Central memory CD8-positive, alpha-beta T cell (primary cell): ENCODE data around the gene DNMBP.
A peak's percentile ranks its signal among the peaks of the same experiment; 100 is the strongest.

Source experiments
- ATAC-seq: fragments of 150-1000 bp; cut with Tn5 transposase; replicated peaks from 2 replicates; pipeline ENCODE4 v1.10.0; 2022; ENCODE audit warnings: mild to moderate bottlenecking, moderate FRiP score, moderate number of reproducible peaks; ENCODE audit not compliant: poor library complexity, severe bottlenecking; ENCODE audit errors: extremely low read depth
- DNase-seq, 2 donors: peaks; one replicate each; pipeline ENCODE4 v3.0.0; 2021; ENCODE audit warnings: low spot score in 2 of 2
- H3K27ac Mint-ChIP-seq: one replicate; pipeline ENCODE4 v1.8.0; 2022; ENCODE audit warnings: low read depth, mild to moderate bottlenecking, moderate library complexity, mixed read lengths
- H3K27me3 Mint-ChIP-seq: one replicate; pipeline ENCODE4 v1.8.0; 2022; ENCODE audit warnings: mixed read lengths
- H3K36me3 Mint-ChIP-seq: one replicate; pipeline ENCODE4 v1.8.0; 2022; ENCODE audit warnings: mild to moderate bottlenecking, moderate library complexity, mixed read lengths; ENCODE audit not compliant: insufficient read depth
- H3K4me1 Mint-ChIP-seq: one replicate; pipeline ENCODE4 v1.8.0; 2022; ENCODE audit warnings: mixed read lengths
- H3K4me3 Mint-ChIP-seq: one replicate; pipeline ENCODE4 v1.8.0; 2022; ENCODE audit warnings: mild to moderate bottlenecking, moderate library complexity, mixed read lengths
- H3K9me3 Mint-ChIP-seq: one replicate; pipeline ENCODE4 v1.8.0; 2022; ENCODE audit warnings: mixed read lengths

The DNMBP gene

GRCh38 chr10:100008142-100008522 lies 1.6 kb downstream of the DNMBP start:
- Mint-ChIP-seq H3K36me3 (peaks cover 4% of the 10 kb centered on the region), H3K4me3 (peak overlapping the region; percentile 89), H3K9me3 (no peaks in the 10 kb centered on the region), H3K4me1 (peaks cover 37% of the 10 kb centered on the region), H3K27ac (no peak overlapping the region), H3K27me3 (no peaks in the 10 kb centered on the region)
- ATAC-seq = no peak
- DNase-seq = no peak

GRCh38 chr10:100007231-100008141 lies 2.3 kb downstream of the DNMBP start:
- ATAC-seq = no peak
- Mint-ChIP-seq H3K4me3 (peak overlapping the region; percentile 89), H3K4me1 (peaks cover 37% of the 10 kb centered on the region)

DNA sequence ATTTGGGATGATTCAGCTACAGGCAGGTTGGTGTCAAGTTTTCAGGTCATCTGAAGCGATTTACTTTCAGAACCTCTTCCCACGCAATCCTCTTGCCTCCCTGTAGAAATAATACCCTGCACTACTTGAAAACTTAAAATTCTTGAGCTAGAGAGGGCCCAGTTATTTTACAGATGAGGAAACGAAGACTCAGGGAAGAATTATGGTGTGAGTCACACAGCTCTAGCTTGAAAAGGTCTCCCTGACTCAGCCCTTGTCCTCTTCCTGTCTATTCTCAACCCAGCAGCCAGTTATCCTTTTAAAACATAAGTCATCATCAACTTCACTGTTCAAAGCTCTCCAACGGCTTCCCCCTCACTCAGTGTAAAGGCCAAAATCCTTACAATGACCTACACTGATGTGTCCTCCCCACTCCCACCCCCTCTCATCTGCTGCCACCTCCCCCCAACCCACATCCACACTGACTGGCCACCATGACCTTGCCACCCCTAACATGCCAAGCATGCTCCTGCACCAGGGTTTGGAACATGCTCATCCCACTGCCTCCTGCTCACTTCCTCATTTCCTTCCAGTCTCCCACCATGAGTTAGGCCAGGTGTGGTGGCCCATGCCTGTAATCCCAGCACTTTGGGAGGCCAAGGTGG lies 3.4 kb downstream of the DNMBP start:
- Mint-ChIP-seq H3K4me1 (peaks cover 37% of the 10 kb centered on the region), H3K4me3 (no peak overlapping the region), H3K36me3 (peaks cover 4% of the 10 kb centered on the region), H3K9me3 (no peaks in the 10 kb centered on the region), H3K27me3 (no peaks in the 10 kb centered on the region), H3K27ac (no peak overlapping the region)
- ATAC-seq (no peak), DNase-seq (no peak)

More at GRCh38 chr10:100007231-100008141, 2.3 kb downstream of the DNMBP start:
- no peaks in the 10 kb centered on the region for H3K9me3 Mint-ChIP-seq
- H3K27me3 Mint-ChIP-seq = no peaks in the 10 kb centered on the region
- DNase-seq = no peak
- H3K27ac Mint-ChIP-seq = no peak overlapping the region
- H3K36me3 Mint-ChIP-seq = peaks cover 4% of the 10 kb centered on the region

DNA sequence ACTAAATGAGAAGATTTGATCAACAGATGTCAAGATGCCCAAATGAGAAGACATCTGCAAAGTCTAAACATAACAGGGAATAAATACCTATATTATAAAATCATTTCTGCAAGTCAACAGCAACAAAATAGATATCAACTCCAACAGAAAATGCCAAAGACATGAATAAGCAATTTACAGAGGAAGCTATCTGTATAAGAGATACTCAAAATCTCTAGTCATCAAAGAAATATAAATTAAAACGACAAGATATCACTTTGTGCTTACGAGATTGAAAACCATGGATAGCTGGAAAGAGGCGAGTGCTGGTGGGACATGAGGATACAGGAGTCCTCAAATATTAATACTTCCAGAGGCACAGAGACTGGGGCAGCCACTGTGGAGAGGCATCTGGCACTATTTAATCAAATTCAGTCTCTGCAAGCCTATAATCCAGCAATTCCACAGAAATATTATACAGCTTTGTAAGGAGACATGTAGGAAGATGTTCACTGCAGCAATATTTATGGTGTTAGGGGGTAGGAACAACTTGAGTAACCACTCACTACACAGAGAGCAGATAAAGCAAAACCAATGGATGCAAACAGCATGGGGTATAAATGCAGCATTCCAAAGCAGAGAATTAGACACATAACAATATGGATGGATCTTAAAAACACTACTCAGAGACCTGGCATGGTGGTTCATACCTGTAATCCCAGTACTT lies 4.8 kb downstream of the DNMBP start:
- ATAC-seq = no peak
- no peak for DNase-seq
- peaks cover 26% of the 10 kb centered on the region for H3K4me1 Mint-ChIP-seq
- no peak overlapping the region for H3K27ac Mint-ChIP-seq
- no peak overlapping the region for H3K4me3 Mint-ChIP-seq
- peaks cover 2% of the 10 kb centered on the region for H3K36me3 Mint-ChIP-seq
- H3K27me3 Mint-ChIP-seq = no peaks in the 10 kb centered on the region
- H3K9me3 Mint-ChIP-seq = no peaks in the 10 kb centered on the region

DNA sequence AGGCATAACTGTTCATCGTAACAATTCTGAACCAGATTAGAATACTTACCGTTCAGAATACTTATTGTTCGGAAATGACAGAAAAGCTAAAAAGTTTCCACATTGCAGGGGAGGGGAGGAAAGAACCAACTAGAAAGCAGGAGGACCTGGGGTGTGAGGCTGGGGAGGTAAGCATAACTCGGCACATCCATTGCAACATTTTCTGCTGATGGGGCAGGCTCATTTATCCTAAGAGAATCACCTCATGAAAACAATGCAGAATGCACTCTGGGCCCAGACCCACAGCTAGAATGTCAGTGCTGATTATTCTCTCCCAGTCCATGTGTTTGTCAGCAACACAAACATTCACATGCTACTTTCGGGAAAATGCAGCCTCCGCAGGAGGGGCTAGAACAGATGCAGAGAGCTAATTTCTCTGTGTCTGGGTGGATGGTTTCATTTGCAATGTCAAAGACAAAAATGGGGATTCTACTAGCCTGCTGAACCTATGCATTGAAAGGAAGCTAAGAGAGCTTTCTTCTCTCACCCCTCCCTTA lies 9.6 kb downstream of the DNMBP start:
- DNase-seq = no peak
- H3K9me3 Mint-ChIP-seq = no peaks in the 10 kb centered on the region

GRCh38 chr10:99999319-100000108 lies 10.2 kb downstream of the DNMBP start:
- no peaks in the 10 kb centered on the region for H3K9me3 Mint-ChIP-seq
- H3K27me3 Mint-ChIP-seq = no peaks in the 10 kb centered on the region

More for the DNA sequence above, 9.6 kb downstream of the DNMBP start:
- Mint-ChIP-seq H3K4me1 (peaks cover 11% of the 10 kb centered on the region), H3K36me3 (peaks cover 2% of the 10 kb centered on the region), H3K27ac (no peak overlapping the region), H3K4me3 (no peak overlapping the region), H3K27me3 (no peaks in the 10 kb centered on the region)
- ATAC-seq = no peak

DNA sequence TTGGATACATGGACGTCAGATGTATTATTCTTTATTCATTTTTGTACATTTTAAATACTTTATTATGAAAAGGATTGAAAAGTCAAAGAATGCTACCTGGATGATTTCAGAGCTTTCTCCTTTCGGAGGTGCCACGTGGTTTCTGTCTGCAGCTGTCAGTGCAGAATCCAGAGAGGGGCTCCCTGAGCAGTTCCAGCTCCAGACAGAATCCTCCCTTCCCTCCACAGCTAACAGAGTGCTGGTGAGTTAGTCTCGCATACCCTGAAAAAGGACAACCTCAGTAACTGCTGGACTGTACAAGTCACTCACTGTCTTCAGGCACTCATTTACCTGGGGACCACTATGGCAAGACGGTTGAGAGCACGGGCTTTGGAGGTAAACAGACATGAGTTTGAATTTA lies 10.9 kb downstream of the DNMBP start:
- ATAC-seq (no peak), DNase-seq (no peak)
- H3K27me3 Mint-ChIP-seq = no peaks in the 10 kb centered on the region
- peaks cover 2% of the 10 kb centered on the region for H3K36me3 Mint-ChIP-seq
- H3K4me1 Mint-ChIP-seq = peaks cover 22% of the 10 kb centered on the region
- no peak overlapping the region for H3K4me3 Mint-ChIP-seq
- H3K27ac Mint-ChIP-seq = no peak overlapping the region
- H3K9me3 Mint-ChIP-seq = no peaks in the 10 kb centered on the region

More at GRCh38 chr10:99999319-100000108, 10.2 kb downstream of the DNMBP start:
- H3K4me3 Mint-ChIP-seq = no peak overlapping the region
- peaks cover 2% of the 10 kb centered on the region for H3K36me3 Mint-ChIP-seq
- no peak for DNase-seq
- peaks cover 16% of the 10 kb centered on the region for H3K4me1 Mint-ChIP-seq
- ATAC-seq = no peak
- no peak overlapping the region for H3K27ac Mint-ChIP-seq

- no peaks in the 10 kb centered on the region for H3K27me3 Mint-ChIP-seq
- peaks cover 23% of the 10 kb centered on the region for H3K4me1 Mint-ChIP-seq
- ATAC-seq (no peak), DNase-seq (no peak)
- H3K9me3 Mint-ChIP-seq = no peaks in the 10 kb centered on the region
- no peak overlapping the region for H3K4me3 Mint-ChIP-seq
- H3K27ac Mint-ChIP-seq = no peak overlapping the region
- H3K36me3 Mint-ChIP-seq = peaks cover 2% of the 10 kb centered on the region
Measured at GRCh38 chr10:99996671-99997648, 12.8 kb downstream of the DNMBP start.

GRCh38 chr10:99995713-99996112 lies 14.0 kb downstream of the DNMBP start:
- Mint-ChIP-seq H3K27me3 (no peaks in the 10 kb centered on the region), H3K36me3 (peaks cover 2% of the 10 kb centered on the region), H3K4me1 (peaks cover 23% of the 10 kb centered on the region), H3K27ac (no peak overlapping the region), H3K9me3 (no peaks in the 10 kb centered on the region), H3K4me3 (no peak overlapping the region)
- DNase-seq (no peak), ATAC-seq (no peak)

DNA sequence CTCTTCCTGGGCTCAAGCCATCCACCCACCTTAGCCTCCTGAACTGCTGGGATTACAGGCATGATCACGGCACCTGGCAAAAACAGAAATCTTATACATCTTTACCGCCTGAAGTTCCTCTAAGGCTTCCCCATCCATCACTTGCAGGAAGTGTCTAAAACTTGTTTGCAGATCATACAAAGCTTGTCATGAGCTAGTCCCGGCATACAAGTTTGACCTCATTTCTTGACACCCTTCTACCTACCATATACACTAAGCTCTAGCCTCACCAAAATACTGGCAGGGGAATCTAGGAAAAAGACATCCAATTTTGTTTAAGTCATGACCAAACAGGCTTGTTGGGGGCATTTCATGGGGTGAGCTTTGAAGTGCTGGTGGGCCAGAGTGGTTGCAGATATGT lies 14.5 kb downstream of the DNMBP start:
- DNase-seq (no peak), ATAC-seq (no peak)
- Mint-ChIP-seq H3K27me3 (no peaks in the 10 kb centered on the region), H3K4me1 (peaks cover 23% of the 10 kb centered on the region), H3K4me3 (no peak overlapping the region), H3K36me3 (peaks cover 2% of the 10 kb centered on the region), H3K9me3 (no peaks in the 10 kb centered on the region), H3K27ac (no peak overlapping the region)

GRCh38 chr10:99994801-99995200 lies 14.9 kb downstream of the DNMBP start:
- DNase-seq = no peak
- Mint-ChIP-seq H3K9me3 (no peaks in the 10 kb centered on the region), H3K4me1 (peaks cover 21% of the 10 kb centered on the region), H3K27me3 (no peaks in the 10 kb centered on the region), H3K36me3 (peaks cover 2% of the 10 kb centered on the region), H3K27ac (no peak overlapping the region), H3K4me3 (no peak overlapping the region)
- no peak for ATAC-seq
